Tongue (tissue), 2 donors: Measurements from ENCODE around the gene DDX60. TPM values are rescaled to one million over a fixed set of nuclear protein-coding genes. Genes with fewer than 3 reads are reported as not detected.

Experiments used
- DNase-seq: peaks from one replicate; pipeline ENCODE4 v3.0.0-alpha.2; 2015
- total RNA-seq: library from RNA; depleted of rRNA; stranded (reverse); fragments of >200 nt; gene quantifications from one replicate; pipeline ENCODE4 v1.2.3, GENCODE V29; 2014

Gene DDX60
- total RNA-seq, 1 donor from 2014 or later, result 14.0 TPM

DNA sequence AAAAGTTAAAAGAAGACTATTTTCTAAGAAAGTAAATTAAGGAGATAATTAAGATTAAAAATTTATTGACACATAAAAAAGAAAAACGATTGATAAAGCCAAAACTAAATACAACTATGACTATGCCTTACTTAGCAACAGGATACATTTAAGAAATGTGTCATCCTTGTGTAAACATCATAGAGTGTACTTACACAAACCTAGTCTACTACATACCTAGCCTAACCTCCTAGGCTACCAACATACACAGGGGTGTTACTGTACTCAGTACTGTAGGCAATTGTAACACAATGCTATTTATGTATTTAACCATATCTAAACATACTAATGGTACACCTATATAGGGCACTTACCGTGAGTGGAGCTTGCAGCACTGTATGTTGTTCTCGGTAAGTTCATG lies 117.9 kb downstream of the DDX60 start:
- DNase-seq, result no peak

DNA sequence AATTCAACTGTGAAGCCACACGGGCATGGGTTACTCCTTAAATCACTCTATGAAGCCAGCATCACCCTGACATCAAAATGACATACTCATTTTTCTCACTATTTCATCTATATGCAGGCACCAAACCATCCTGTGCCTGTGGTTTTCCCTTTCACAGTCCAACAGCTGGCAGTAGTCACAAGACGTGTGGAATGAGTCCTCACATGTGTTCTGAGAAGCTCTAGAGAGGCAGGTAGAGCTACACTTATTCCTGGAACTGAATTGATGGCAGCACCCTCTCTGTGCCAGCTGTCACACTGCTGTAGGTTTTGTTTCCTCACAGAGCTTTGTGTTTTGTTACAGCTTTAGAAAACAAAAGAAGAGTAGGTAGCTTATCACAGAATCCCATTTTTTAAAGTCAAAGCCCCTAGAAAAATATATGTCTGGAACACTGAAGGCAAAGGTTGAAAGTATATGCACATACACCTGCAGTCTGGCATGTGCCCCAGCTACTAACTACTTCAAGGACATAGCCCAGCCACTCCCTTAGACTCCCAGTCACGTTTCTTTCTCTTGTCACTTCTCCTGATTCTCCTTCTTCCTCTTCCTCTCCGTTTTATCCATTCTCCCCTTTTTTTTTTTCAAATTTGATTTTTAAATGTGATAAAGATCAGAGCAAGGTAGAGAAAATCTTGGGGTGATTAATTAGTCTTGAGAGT lies 119.1 kb downstream of the DDX60 start:
- DNase-seq, result peak; percentile 11

DNA sequence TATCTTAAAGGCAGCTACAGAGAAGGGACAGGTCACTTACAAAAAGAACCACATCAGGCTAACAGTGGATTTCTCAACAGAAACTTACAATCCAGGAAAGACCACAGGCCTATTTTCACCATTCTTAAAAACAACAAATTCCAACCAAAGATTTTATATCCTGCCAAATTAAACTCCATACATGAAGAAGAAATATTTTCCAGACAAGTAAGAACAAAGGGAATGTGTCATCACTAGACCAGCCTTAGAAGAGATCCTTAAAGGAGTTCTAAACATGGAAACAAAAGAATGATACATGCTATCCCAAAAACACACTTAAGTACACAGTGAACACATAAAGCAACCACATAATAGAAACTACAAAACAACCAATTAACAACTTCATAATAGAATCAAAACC lies 120.6 kb downstream of the DDX60 start:
- no peak for DNase-seq

DNA sequence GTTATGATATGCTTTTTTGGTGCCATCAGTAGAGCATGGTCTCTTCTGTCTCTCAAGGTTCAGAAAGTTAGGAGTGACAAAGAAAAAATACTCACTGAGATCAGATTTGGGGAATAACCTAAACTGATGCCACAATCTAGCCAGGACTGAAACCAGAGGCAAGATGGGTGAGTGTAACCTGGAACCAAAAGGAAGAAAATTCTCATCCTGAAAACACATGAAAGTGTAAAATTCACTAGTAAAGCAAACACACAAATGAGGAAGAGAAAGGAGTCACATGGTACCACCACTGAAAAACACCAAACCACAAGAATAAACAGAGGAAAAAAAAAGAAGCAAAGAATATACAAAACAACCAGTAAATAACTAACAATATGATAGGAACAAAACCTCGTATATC lies 129.8 kb downstream of the DDX60 start:
- DNase-seq, result no peak

DNA sequence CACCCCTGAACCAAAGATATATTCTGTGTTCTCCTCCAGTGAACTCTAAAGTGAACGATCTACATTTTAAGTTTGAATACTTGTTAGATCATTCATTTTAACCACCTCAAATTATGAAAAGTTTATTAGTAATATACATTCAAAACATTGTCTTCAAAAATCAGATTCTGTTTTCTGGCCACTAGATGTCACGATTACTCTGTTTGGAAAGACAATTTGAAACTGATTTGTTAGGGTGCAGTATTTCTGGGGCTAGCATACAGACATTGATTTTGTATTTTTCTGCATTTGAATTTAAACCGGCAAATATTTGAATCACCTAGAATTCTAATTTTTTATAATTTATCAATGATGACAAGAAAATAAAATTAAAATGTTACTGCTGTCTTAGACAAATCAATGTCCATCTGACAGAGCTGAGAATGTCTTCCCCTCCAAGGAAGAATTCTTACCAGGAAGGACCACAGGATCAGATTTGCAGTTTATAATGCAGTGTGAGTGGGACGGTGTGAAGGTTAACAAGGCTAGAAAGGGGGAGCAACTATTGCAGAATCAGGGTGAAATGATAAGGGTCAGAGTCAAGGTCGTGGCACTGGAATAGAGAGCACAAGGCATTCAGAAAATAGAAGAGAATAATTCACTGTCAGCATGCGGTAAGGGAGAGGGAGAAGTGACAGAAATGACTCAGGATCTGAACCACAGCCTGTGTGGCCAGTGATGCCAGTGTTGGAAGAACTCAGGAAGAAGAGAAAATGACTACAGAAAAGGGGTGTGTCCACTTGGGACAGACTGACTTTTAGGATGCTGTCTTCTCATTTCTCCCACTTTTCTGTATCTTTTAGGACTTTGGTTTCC lies 134.6 kb downstream of the DDX60 start:
- DNase-seq, result peak; percentile 69

DNA sequence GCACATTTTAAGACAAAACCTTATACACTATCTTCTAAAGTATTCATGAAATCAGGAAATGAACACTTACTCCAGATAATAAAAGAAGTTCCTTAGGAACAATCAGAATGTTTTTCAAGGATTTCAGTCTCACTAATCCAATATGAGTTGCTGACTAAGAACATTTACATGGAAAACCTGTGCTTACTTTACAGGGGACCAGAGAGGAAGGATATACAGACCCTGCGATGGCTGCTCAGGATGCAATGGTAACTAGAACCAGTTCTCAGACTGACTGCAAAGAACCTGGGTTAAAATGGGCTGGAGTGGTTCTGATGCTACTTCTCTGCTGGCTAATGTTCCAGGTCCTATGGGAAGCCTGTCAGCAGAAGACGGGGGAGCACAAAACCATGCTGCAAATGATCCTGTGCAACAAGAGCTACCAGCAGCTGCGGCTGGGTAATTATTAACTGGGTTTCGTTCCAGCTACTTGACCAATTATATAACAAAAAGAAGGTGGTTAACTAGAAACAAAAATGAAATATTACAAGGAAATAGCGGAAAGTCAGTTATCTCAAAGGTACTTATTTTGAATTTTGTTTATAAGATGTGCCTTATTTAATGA lies 140.9 kb downstream of the DDX60 start:
- DNase-seq, result no peak

DNA sequence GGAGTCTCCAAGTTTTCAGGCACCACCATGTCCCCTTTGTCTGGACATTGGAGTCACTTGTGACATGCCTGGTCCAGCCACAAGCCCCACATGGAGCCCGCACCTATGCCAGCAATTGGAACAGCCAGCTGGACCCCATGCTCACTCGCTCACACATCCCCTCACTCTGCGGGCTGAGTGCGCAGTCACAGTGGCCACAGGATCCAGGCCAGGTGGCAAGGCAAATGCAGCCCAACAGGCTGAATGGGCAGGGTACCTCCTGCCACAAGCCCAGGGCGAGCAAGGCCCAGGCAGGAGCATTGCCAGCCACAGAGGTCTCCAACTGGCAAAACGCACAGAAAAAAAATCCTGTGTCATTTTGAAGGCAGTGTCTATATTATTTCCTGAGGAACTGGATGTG lies 144.2 kb downstream of the DDX60 start:
- DNase-seq, result no peak

DNA sequence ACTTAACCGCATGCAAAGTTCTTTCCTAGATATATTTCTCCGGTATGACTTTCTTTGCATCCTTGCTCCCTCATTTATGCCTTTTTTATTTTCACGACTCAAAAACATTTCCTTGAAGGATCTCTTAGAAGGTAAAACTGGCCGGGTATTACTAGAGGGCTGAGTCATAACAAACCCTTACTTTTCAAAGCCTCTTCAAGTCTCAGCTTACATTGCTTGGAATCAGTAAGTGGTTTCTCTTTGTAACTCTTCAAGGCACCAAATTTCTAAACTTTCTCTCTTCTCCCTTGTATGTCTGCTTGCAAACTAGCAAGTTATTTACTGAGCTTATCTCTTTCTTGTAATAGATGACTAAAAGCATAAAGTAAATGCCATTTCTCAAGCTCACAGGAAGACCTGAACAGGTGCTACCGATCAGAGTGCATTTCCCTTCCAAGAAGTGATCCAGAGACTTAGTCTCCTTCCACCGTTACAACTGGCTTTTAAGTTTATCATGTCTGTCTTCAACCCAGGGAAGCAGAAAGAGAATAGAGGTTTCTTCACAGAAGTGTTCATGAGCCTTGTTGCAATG lies 150.8 kb downstream of the DDX60 start:
- no peak for DNase-seq

Other genes starting within 250 kb of the DDX60 start
- not detected for gene ANXA10, start 226.2 kb downstream of the DDX60 start, total RNA-seq
- 19.8 TPM for gene DDX60L, start 161.7 kb upstream of the DDX60 start, total RNA-seq
- gene PALLD, start 178.3 kb upstream of the DDX60 start, total RNA-seq, result 221 TPM